ENCODE data around the gene SACS.

The SACS gene, protein sequence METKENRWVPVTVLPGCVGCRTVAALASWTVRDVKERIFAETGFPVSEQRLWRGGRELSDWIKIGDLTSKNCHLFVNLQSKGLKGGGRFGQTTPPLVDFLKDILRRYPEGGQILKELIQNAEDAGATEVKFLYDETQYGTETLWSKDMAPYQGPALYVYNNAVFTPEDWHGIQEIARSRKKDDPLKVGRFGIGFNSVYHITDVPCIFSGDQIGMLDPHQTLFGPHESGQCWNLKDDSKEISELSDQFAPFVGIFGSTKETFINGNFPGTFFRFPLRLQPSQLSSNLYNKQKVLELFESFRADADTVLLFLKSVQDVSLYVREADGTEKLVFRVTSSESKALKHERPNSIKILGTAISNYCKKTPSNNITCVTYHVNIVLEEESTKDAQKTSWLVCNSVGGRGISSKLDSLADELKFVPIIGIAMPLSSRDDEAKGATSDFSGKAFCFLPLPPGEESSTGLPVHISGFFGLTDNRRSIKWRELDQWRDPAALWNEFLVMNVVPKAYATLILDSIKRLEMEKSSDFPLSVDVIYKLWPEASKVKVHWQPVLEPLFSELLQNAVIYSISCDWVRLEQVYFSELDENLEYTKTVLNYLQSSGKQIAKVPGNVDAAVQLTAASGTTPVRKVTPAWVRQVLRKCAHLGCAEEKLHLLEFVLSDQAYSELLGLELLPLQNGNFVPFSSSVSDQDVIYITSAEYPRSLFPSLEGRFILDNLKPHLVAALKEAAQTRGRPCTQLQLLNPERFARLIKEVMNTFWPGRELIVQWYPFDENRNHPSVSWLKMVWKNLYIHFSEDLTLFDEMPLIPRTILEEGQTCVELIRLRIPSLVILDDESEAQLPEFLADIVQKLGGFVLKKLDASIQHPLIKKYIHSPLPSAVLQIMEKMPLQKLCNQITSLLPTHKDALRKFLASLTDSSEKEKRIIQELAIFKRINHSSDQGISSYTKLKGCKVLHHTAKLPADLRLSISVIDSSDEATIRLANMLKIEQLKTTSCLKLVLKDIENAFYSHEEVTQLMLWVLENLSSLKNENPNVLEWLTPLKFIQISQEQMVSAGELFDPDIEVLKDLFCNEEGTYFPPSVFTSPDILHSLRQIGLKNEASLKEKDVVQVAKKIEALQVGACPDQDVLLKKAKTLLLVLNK (N-terminal part only)

DNA sequence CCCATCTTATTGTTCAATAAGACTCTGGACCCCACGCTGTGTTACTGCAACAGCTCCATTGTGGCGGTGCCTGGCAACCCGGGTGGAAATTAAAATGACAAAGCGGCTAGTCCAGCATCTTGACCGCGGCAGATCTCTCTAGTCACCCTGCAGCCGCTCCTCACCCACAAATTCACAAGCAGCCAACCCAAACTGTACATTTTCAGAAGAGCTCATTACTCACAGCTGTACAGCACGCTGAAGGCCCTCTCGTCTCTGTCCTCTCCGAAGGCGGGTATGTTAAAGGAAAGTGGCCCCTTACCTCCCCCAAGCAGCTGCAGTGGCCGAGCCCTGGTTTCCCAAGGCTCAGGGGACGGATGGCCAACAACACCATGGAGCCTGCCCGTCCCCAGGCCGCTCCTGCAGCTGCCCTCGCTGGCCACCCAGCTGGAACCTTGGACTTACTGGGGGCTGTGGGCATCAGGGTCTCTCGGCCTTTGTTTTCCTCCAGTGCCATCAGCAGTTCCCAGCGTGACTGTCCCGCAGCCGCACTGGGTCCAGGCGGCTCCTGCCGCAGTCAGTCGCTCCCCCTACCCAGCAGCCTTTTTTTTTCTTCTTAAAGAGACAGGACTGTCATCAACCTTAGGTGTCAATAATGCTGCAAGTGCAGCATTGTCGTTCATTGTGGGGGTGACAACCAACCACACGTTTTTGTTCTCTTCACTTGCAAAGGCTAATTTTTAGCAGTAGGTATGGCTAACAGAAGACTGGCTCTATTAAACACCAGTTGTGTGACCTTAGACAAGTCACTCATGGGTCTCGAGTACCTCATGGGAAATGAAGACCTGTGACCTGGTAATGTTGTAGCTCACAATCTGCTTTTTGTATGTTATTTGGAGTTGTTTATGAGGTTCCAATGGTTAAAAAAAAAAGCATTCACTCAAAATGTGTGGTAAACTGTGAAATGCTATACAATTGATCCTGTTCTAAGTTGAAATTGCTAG is at the start of gene SACS:
Gene SACS (minus strand): TSS at position 532 of the 983 bp plus-strand sequence. CDS start 22,463 bp downstream, outside the sequence.
- no peak for DNase-seq (ENCODE audit: low read depth)
- TF ChIP-seq, protein P1, sequence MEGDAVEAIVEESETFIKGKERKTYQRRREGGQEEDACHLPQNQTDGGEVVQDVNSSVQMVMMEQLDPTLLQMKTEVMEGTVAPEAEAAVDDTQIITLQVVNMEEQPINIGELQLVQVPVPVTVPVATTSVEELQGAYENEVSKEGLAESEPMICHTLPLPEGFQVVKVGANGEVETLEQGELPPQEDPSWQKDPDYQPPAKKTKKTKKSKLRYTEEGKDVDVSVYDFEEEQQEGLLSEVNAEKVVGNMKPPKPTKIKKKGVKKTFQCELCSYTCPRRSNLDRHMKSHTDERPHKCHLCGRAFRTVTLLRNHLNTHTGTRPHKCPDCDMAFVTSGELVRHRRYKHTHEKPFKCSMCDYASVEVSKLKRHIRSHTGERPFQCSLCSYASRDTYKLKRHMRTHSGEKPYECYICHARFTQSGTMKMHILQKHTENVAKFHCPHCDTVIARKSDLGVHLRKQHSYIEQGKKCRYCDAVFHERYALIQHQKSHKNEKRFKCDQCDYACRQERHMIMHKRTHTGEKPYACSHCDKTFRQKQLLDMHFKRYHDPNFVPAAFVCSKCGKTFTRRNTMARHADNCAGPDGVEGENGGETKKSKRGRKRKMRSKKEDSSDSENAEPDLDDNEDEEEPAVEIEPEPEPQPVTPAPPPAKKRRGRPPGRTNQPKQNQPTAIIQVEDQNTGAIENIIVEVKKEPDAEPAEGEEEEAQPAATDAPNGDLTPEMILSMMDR (IDR thresholded peaks at IDR 0.05; ENCODE audit: control insufficient read depth, extremely low read depth, insufficient read depth): no peak
- peak within 1 kb of the TSS; percentile 68 for H3K4me3 ChIP-seq (ENCODE audit: low read depth, low read length)

DNA sequence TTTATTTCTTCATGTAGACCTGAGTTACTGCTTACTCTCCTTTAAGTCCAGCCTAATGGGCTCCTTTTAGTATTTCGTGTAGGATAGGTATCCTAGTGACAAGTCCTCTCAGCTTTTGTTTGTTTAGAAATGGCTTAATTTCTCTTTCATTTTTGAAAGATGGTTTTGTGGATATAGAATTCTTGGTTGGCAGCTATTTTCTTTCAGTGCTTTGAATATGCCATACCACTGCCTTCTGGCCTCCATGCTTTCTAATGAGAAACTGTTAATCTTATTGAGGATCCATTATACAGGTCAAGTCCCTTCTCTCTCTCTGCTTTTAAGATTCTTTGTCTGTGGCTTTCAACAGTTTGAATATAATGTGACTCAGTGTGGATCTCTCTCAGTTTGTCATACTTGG is 46.8 kb upstream of the SACS start:
- no peak for DNase-seq (ENCODE audit: low read depth)
- no peak overlapping the region for H3K4me3 ChIP-seq (ENCODE audit: low read depth, low read length)
- TF ChIP-seq, protein P1 (IDR thresholded peaks at IDR 0.05; ENCODE audit: control insufficient read depth, extremely low read depth, insufficient read depth): no peak

DNA sequence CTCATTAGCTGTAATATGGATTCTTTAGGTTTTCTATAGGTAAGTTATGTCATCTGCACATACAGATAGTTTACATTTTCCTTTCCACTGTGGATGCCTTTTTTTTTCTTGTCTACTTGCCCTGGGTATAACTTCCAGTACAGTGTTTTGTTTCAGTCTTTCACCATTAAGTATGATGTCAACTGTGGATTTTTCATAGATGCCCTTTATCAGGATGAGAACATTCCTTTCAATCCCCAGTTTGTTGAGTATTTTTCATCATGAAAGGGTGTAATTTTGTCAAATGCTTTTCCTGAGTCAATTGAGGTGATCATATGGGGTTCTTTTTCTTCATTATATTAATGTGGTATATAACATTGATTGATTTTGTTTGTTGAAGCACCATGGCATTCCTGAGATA is 43.6 kb upstream of the SACS start:
- TF ChIP-seq, protein P1 (IDR thresholded peaks at IDR 0.05; ENCODE audit: control insufficient read depth, extremely low read depth, insufficient read depth): no peak
- DNase-seq (ENCODE audit: low read depth): no peak

GRCh38 chr13:23473221-23473620 is 39.7 kb upstream of the SACS start:
- H3K4me3 ChIP-seq (ENCODE audit: low read depth, low read length): no peak overlapping the region
- DNase-seq (ENCODE audit: low read depth): no peak
- TF ChIP-seq, protein P1 (IDR thresholded peaks at IDR 0.05; ENCODE audit: control insufficient read depth, extremely low read depth, insufficient read depth): no peak

More for the DNA sequence above, 43.6 kb upstream of the SACS start:
- no peak overlapping the region for H3K4me3 ChIP-seq (ENCODE audit: low read depth, low read length)

DNA sequence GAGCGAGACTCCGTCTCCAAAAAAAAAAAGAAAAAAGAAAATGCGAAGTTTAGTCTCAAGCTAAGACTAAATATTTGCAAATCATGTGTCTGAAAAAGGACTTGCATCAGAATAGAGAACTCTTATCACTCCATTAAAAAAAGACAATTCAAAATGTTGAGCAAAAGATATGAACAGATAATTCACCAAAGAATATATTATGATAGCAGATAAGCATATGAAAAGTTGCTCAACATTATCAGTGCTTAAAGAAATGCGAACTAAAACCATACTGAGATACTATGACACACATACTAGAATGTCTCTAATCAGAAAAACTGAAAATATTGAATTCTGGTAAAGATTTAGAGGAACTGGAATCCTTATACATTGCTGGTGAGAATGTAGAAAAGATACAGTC is 38.7 kb upstream of the SACS start:
- H3K4me3 ChIP-seq (ENCODE audit: low read depth, low read length): no peak overlapping the region
- DNase-seq (ENCODE audit: low read depth): no peak
- TF ChIP-seq, protein P1 (IDR thresholded peaks at IDR 0.05; ENCODE audit: control insufficient read depth, extremely low read depth, insufficient read depth): no peak

All from LNCaP clone FGC (cell line).